NCI-H187 (cell line): Measurements from ENCODE around the gene LYPD8.

Source experiments
- DNase-seq, 2 experiments: peaks; one replicate each; lab custom pipeline; 2025; lab: John Stamatoyannopoulos, UW

LYPD8 gene

DNA sequence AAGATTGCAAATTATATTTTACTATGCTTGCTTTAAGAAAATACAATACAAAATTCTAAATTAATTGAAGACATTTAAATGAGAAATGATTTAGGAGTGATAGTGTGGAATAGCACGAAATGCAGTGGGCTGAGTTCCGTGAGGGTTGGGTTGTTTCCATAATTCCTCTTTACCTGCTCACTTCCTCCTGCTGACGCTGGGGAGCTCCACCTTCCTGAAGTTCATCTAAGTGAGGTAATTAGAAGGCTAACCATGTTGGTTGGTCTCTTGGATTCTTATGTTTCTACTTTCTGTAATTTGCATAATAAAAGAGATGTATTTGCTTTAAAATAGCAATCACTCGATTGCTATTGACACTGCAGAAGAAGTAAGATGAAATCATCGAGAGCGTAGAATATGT lies 57.7 kb downstream of the LYPD8 start:
- no peak for DNase-seq

DNA sequence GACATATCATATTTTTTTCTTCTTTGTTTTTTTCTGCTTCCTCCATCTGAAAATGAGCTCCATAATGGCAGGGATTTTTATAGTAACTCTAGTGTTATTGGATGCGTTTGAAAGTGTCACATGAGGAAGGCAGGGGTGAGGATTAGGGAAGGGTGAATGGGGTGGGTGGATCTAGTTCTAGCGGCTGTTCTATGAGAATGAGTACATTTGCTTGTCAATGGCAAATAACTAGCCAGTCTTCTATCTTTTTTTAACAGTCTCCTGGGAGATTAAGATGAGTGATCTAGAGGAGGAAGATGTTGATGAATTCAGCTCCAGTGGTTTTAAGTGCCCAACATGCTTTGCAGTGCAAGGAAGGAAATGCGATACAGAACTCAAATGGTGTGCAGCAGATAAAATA lies 58.8 kb downstream of the LYPD8 start:
- DNase-seq = no peak

DNA sequence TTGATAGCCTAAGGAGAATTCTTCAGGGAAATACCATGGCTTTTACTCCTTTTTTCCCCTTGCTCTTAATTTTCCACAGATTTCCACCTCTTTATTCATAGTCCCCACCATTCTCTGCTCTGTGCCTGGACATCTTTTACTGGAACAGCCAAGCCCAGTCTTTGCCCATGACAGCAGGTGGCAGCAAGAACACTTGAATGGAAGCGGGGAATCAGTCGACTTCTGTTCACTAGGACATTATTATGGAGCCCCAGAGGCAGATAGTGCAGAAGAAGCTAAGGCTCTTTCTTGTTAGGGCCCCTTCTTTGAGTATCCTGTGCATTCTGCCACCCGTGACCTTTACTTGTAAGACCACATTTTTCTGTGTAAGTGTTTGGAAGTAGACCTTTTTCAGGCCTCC lies 59.3 kb downstream of the LYPD8 start:
- no peak for DNase-seq

DNA sequence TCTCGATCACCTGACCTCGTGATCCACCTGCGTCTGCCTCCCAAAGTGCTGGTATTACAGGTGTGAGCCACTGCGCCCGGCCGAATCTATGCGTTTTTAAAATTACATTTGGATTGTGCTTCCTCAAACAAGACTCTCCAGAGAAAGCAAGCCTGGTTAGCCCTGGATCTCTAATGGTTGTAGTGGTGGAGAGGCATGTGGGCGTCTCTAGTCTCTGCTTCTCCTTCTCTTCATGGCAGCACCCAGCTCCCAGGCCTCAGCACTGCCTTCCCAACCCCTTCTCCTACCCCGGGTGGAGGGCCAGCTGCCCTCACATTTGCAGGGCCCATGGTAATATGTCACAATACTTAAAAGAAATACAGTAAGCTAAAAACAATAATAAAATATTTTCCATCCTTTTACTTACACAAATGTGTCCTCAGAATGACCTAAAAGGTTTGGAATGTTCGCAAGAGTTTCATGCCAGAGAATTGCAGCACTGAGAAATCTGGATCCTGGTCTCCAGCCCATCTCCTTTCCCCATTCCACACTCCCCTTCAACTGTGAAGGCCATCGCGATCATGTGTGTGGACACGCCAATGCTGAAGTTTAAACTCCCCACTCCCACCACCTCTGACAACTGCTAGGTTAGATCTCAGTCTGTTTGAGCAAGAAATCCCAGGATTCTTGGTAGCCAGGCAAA lies 60.0 kb downstream of the LYPD8 start:
- DNase-seq = no peak

DNA sequence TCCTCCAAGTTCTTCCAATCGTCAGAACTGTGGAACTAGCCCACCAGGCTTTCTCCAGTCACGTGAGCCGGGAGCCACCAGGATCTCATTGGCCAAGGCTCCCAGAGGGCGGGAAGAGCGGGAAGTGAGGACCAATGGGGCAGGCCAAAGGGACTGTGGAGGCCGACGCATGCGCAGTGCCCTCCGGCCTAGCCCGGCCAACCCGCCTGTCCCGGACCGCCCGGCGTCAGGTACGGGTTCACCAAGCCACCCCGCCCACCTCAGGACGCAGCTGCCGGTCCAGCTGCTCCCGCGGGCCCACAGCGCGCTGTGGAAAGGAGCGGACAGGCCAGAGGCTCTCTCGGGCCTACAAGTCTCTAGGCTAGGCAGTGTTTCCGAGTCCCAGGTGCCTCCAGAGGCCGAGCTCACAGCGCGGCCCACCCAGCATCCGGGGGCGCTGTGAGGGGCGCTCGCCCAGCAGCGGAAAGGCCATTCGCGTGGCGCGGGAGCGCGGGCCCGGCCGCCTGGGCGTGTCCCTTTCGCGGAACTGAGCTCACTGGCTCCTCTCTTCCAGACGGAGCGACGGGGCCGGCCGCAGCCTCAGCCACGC lies 63.9 kb downstream of the LYPD8 start:
- DNase-seq = no peak
